H9 (cell line): ENCODE data around the gene MRPL43. TPM values are rescaled to one million over a fixed set of nuclear protein-coding genes. Genes with fewer than 3 reads are reported as not detected.
A peak's percentile ranks its signal among the peaks of the same experiment; 100 is the strongest.

Source experiments
- DNase-seq: peaks from one replicate; pipeline ENCODE4 v3.0.0-alpha.2; 2017
- H2AFZ ChIP-seq: one replicate; pipeline ENCODE4 v1.6.1; 2013; ENCODE audit warnings: mild to moderate bottlenecking, low read length, control low read depth, moderate library complexity
- H2AK5ac ChIP-seq: 2 replicates; pipeline ENCODE4 v1.6.1; 2013; ENCODE audit warnings: low read length, control low read depth, mixed read lengths; ENCODE audit not compliant: insufficient read length
- H2BK120ac ChIP-seq: one replicate; pipeline ENCODE4 v1.6.1; 2013; ENCODE audit warnings: low read depth, mild to moderate bottlenecking, low read length, control low read depth, inconsistent platforms; ENCODE audit not compliant: poor library complexity, severe bottlenecking
- H2BK12ac ChIP-seq: 2 replicates; pipeline ENCODE4 v1.6.1; 2013; ENCODE audit warnings: low read length, control low read depth, mixed read lengths, low read depth; ENCODE audit not compliant: insufficient read length
- H2BK15ac ChIP-seq: 2 replicates; pipeline ENCODE4 v1.6.1; 2013; ENCODE audit warnings: low read depth, low read length, control low read depth
- H2BK20ac ChIP-seq: one replicate; pipeline ENCODE4 v1.6.1; 2013; ENCODE audit warnings: low read depth, mild to moderate bottlenecking, low read length, control low read depth, inconsistent platforms; ENCODE audit not compliant: poor library complexity, severe bottlenecking
- H2BK5ac ChIP-seq: 2 replicates; pipeline ENCODE4 v1.6.1; 2013; ENCODE audit warnings: low read length, control low read depth, mixed read lengths; ENCODE audit not compliant: insufficient read length
- H3K14ac ChIP-seq: 2 replicates; pipeline ENCODE4 v1.6.1; 2013; ENCODE audit warnings: low read length, control low read depth; ENCODE audit not compliant: insufficient read depth
- H3K18ac ChIP-seq: 2 replicates; pipeline ENCODE4 v1.6.1; 2013; ENCODE audit warnings: low read depth, mild to moderate bottlenecking, mixed read lengths, low read length, control low read depth; ENCODE audit not compliant: insufficient read length
- H3K23ac ChIP-seq: 2 replicates; pipeline ENCODE4 v1.6.1; 2013; ENCODE audit warnings: low read length, control low read depth, mixed read lengths, low read depth; ENCODE audit not compliant: insufficient read length
- H3K23me2 ChIP-seq: 2 replicates; pipeline ENCODE4 v1.6.1; 2013; ENCODE audit warnings: low read depth, mild to moderate bottlenecking, mixed read lengths, low read length, control low read depth; ENCODE audit not compliant: insufficient read length, poor library complexity, severe bottlenecking
- H3K27ac ChIP-seq: 2 replicates; pipeline ENCODE4 v1.5.1; 2013; ENCODE audit warnings: low read length, control low read depth, mixed read lengths, low read depth; ENCODE audit not compliant: insufficient read length
- H3K27me3 ChIP-seq: 2 replicates; pipeline ENCODE4 v1.6.1; 2013; ENCODE audit warnings: low read length, control low read depth, inconsistent platforms; ENCODE audit not compliant: insufficient read depth
- H3K4ac ChIP-seq: 2 replicates; pipeline ENCODE4 v1.6.1; 2013; ENCODE audit warnings: low read depth, mild to moderate bottlenecking, control low read depth, inconsistent platforms, low read length, moderate library complexity
- H3K4me1 ChIP-seq: 2 replicates; pipeline ENCODE4 v1.6.1; 2013; ENCODE audit warnings: low read length, control low read depth, inconsistent platforms; ENCODE audit not compliant: insufficient read depth
- H3K4me2 ChIP-seq: 2 replicates; pipeline ENCODE4 v1.6.1; 2013; ENCODE audit warnings: low read length, control low read depth, mixed read lengths; ENCODE audit not compliant: insufficient read length, insufficient read depth
- H3K56ac ChIP-seq: 2 replicates; pipeline ENCODE4 v1.6.1; 2013; ENCODE audit warnings: low read depth, mild to moderate bottlenecking, mixed read lengths, low read length, control low read depth; ENCODE audit not compliant: insufficient read length
- H3K79me1 ChIP-seq: 2 replicates; pipeline ENCODE4 v1.6.1; 2013; ENCODE audit warnings: low read depth, mild to moderate bottlenecking, moderate library complexity, low read length, control low read depth, inconsistent platforms; ENCODE audit not compliant: insufficient read depth, poor library complexity, severe bottlenecking
- H3K79me2 ChIP-seq: 2 replicates; pipeline ENCODE4 v1.6.1; 2013; ENCODE audit warnings: low read length, control low read depth, inconsistent platforms; ENCODE audit not compliant: insufficient read depth
- H3K9ac ChIP-seq: 2 replicates; pipeline ENCODE4 v1.6.1; 2013; ENCODE audit warnings: low read length, control low read depth, mixed read lengths; ENCODE audit not compliant: insufficient read length; ENCODE audit errors: extremely low read depth
- H3K9me3 ChIP-seq: one replicate; pipeline ENCODE4 v1.6.1; 2013; ENCODE audit warnings: low read depth, low read length, inconsistent platforms; ENCODE audit not compliant: control insufficient read depth
- H3T11ph ChIP-seq: one replicate; pipeline ENCODE4 v1.6.1; 2013; ENCODE audit warnings: mild to moderate bottlenecking, low read length, control low read depth, inconsistent platforms
- H4K20me1 ChIP-seq: one replicate; pipeline ENCODE4 v1.6.1; 2013; ENCODE audit not compliant: control insufficient read depth, insufficient read length, insufficient read depth
- H4K5ac ChIP-seq: 2 replicates; pipeline ENCODE4 v1.6.1; 2013; ENCODE audit warnings: low read depth, mild to moderate bottlenecking, mixed read lengths, low read length, control low read depth; ENCODE audit not compliant: insufficient read length
- H4K8ac ChIP-seq: replicated peaks from 2 replicates; pipeline ENCODE4 v1.6.1; 2013; ENCODE audit warnings: low read length, control low read depth, mixed read lengths, low read depth; ENCODE audit not compliant: insufficient read length
- H4K91ac ChIP-seq: 2 replicates; pipeline ENCODE4 v1.6.1; 2013; ENCODE audit warnings: low read depth, mild to moderate bottlenecking, moderate library complexity, mixed read lengths, low read length, control low read depth; ENCODE audit not compliant: insufficient read length
- H3K27ac Mint-ChIP-seq, 3 experiments: 2 replicates in 2 of 3; 3 replicates in 1 of 3; pipeline ENCODE4 v1.8.0; 2020 to 2021; ENCODE audit warnings: mixed read lengths in 3 of 3, mild to moderate bottlenecking in 1 of 3, moderate library complexity in 1 of 3
- H3K27me3 Mint-ChIP-seq: 2 replicates; pipeline ENCODE4 v1.8.0; 2021; ENCODE audit warnings: low read depth, mild to moderate bottlenecking, moderate library complexity, mixed read lengths
- H3K36me3 Mint-ChIP-seq, 3 experiments: 2 replicates in 2 of 3; 3 replicates in 1 of 3; pipeline ENCODE4 v1.8.0; 2020 to 2021; ENCODE audit warnings: low read depth in 3 of 3, mixed read lengths in 3 of 3; ENCODE audit not compliant: insufficient read depth in 1 of 3
- H3K4me1 Mint-ChIP-seq, 2 experiments: 2 replicates each; pipeline ENCODE4 v1.8.0; 2020; ENCODE audit warnings: mixed read lengths in 2 of 2
- H3K4me3 Mint-ChIP-seq, 2 experiments: 2 replicates in 1 of 2; 3 replicates in 1 of 2; pipeline ENCODE4 v1.8.0; 2020 to 2021; ENCODE audit warnings: mild to moderate bottlenecking in 2 of 2, mixed read lengths in 2 of 2, moderate library complexity in 1 of 2
- H3K9me3 Mint-ChIP-seq, 2 experiments: 2 replicates in 1 of 2; 3 replicates in 1 of 2; pipeline ENCODE4 v1.8.0; 2020; ENCODE audit warnings: mild to moderate bottlenecking in 2 of 2, mixed read lengths in 2 of 2, moderate library complexity in 1 of 2
- WGBS: extraction: QIAGEN DNeasy Blood & Tissue Kit; methylation state at CpG from one replicate; pipeline ENCODE4 v1.1.7; 2013; ENCODE audit warnings: missing lambda C conversion rate, low lambda C conversion rate, mixed read lengths; ENCODE audit not compliant: insufficient read length; ENCODE audit errors: extremely low coverage; 5-methylcytosine and 5-hydroxymethylcytosine counted together
- total RNA-seq: library from RNA; stranded (reverse); gene quantifications from 2 replicates; pipeline ENCODE4 v1.2.1, GENCODE V29; 2021
- TF ChIP-seq, protein P1 (sequence below): fragments of 200-600 bp; sonication (generic); conservative IDR thresholded peaks from 3 replicates; pipeline ENCODE4 v1.8.0; 2021; ENCODE audit warnings: antibody characterized with exemption, mild to moderate bottlenecking

The MRPL43 gene
- total RNA-seq, 1 experiment from 2014 or later, result 70.3 TPM

DNA sequence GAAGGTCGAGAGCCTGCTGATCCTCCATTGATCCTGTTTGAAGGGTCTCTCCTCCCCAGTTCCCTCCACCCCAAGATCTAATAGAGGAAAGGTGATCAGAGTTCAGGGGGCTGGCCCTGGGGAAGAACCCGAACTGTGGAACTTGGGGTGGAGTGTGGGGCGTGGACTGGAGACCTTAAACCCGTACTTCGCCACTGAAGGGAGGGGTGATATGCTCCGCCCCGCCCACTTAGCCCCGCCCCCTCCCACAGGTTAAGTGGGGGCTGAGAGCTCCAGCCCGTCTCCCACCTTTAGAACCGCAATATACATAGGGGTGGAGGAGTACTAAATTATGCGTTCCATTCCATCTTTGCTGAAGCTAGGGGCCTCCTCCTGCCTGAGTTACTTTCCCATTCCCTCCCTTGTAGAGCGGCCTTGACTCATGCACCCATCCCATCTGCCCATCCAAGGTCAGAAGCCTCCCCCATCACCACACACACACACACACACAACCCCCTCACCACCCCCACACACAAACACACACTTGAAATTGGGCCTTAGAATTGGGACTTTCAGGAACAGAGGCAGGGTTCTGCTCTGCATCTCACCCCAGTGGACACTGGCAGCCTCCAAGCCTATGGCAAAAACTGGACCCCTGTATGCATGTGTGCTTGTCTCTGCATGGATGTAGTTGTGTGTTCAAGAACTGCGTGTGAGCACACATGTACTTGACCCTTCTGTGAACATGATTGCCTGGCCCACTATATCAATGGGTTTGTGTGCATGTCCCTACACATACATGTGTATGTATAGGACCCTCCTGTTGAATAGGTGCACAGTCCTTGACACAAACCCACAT is 17.0 kb downstream of the MRPL43 start:
- no CpG with 5 or more reads among the region's 13 CpGs for WGBS
- Histone ChIP-seq H3K18ac (no peak overlapping the region), H3K56ac (no peak overlapping the region), H2BK120ac (no peak overlapping the region), H2BK15ac (no peak overlapping the region), H4K5ac (no peak overlapping the region), H2AFZ (no peak overlapping the region), H3K4me2 (peak overlapping the region; percentile 95), H4K8ac (no peak overlapping the region), H3K79me2 (no peaks in the 10 kb centered on the region), H3K23me2 (peaks cover 12% of the 10 kb centered on the region), H3K14ac (no peak overlapping the region), H3K4ac (no peak overlapping the region), H3K23ac (no peak overlapping the region), H2BK12ac (no peak overlapping the region), H2BK5ac (no peak overlapping the region), H3K79me1 (no peaks in the 10 kb centered on the region), H3K9me3 (no peaks in the 10 kb centered on the region), H3K4me1 (no peaks in the 10 kb centered on the region), H2AK5ac (no peak overlapping the region), H3K9ac (no peak overlapping the region), H4K20me1 (no peaks in the 10 kb centered on the region), H4K91ac (no peak overlapping the region), H3K27ac (no peak overlapping the region), H2BK20ac (no peak overlapping the region), H3K27me3 (no peaks in the 10 kb centered on the region), H3T11ph (no peak overlapping the region)
- peak overlapping the region; percentile 66 to 84 for H3K4me3 Mint-ChIP-seq
- peaks cover 32 to 34% of the 10 kb centered on the region in 2 experiments for H3K4me1 Mint-ChIP-seq
- TF ChIP-seq, protein P1, sequence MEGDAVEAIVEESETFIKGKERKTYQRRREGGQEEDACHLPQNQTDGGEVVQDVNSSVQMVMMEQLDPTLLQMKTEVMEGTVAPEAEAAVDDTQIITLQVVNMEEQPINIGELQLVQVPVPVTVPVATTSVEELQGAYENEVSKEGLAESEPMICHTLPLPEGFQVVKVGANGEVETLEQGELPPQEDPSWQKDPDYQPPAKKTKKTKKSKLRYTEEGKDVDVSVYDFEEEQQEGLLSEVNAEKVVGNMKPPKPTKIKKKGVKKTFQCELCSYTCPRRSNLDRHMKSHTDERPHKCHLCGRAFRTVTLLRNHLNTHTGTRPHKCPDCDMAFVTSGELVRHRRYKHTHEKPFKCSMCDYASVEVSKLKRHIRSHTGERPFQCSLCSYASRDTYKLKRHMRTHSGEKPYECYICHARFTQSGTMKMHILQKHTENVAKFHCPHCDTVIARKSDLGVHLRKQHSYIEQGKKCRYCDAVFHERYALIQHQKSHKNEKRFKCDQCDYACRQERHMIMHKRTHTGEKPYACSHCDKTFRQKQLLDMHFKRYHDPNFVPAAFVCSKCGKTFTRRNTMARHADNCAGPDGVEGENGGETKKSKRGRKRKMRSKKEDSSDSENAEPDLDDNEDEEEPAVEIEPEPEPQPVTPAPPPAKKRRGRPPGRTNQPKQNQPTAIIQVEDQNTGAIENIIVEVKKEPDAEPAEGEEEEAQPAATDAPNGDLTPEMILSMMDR, result no peak
- H3K27ac Mint-ChIP-seq, result no peak overlapping the region
- H3K27me3 Mint-ChIP-seq, result peaks cover 7% of the 10 kb centered on the region
- H3K9me3 Mint-ChIP-seq, result no peaks in the 10 kb centered on the region; a peak in 1 of 5 replicates
- peak; percentile 57 for DNase-seq
- H3K36me3 Mint-ChIP-seq, result peaks cover 0 to 2% (median 0%) of the 10 kb centered on the region in 3 experiments; a peak in 2 of 7 replicates
